Right ventricle myocardium superior (tissue), 1 donor: ENCODE data around the gene ITGBL1. TPM values are rescaled to one million over a fixed set of nuclear protein-coding genes. Genes with fewer than 3 reads are reported as not detected.
A peak's percentile ranks its signal among the peaks of the same experiment; 100 is the strongest.

Experiments used
- ATAC-seq: fragments of 200-7000 bp; cut with Tn5 transposase; one replicate; pipeline ENCODE4 v1.9.1; 2020; ENCODE audit warnings: mild to moderate bottlenecking; ENCODE audit not compliant: poor library complexity
- DNase-seq: peaks from one replicate; pipeline ENCODE4 v3.0.0-alpha.2; 2020
- intact Hi-C: fragments of 100-400 bp; cut with DNase I; formaldehyde crosslinking; loops from one replicate; pipeline ENCODE4 v1.11.2; 2022
- total RNA-seq: library from RNA; stranded (reverse); fragmentation: NEBNext Ultra II Directional; extraction: Animal tissue kit (Norgen Biotek cat#: 25700); gene quantifications from one replicate; pipeline ENCODE4 v1.2.1, GENCODE V29; 2021
- donor health status: DM: no; HTN: yes; CAD: no; lungs with severe emphysema.

ITGBL1 gene
- total RNA-seq, 1 donor from 2014 or later: 6.8 TPM

- DNase-seq: no peak
- intact Hi-C loops: no loop called here
- ATAC-seq: no peak
Measured at GRCh38 chr13:101706651-101707050, 254.2 kb downstream of the ITGBL1 start.

- no peak for ATAC-seq
- intact Hi-C loops: no loop called here
- no peak for DNase-seq
Measured at GRCh38 chr13:101707659-101708058, 255.2 kb downstream of the ITGBL1 start.

- intact Hi-C loops: no loop called here
- no peak for DNase-seq
- ATAC-seq: no peak
Measured at GRCh38 chr13:101708115-101708514, 255.6 kb downstream of the ITGBL1 start.

- intact Hi-C loops: no loop called here
- no peak for ATAC-seq
Measured at GRCh38 chr13:101709952-101710351, 257.5 kb downstream of the ITGBL1 start.

GRCh38 chr13:101711307-101712025 is 259.0 kb downstream of the ITGBL1 start:
- ATAC-seq (peak; percentile 83), DNase-seq (peak; percentile 44)
- intact Hi-C loops: no loop called here

More at GRCh38 chr13:101709952-101710351, 257.5 kb downstream of the ITGBL1 start:
- DNase-seq: no peak

- peak; percentile 63 for ATAC-seq
- no peak for DNase-seq
Measured at GRCh38 chr13:101712026-101712348, 259.5 kb downstream of the ITGBL1 start.

GRCh38 chr13:101714195-101714594 is 261.7 kb downstream of the ITGBL1 start:
- DNase-seq (no peak), ATAC-seq (no peak)
- intact Hi-C loops: no loop called here

More at GRCh38 chr13:101712026-101712348, 259.5 kb downstream of the ITGBL1 start:
- intact Hi-C loops: no loop called here

- DNase-seq (no peak), ATAC-seq (no peak)
- intact Hi-C loops: no loop called here
Measured at GRCh38 chr13:101717353-101717752, 264.9 kb downstream of the ITGBL1 start.

- DNase-seq (no peak), ATAC-seq (no peak)
- intact Hi-C loops: no loop called here
Measured at GRCh38 chr13:101718496-101718895, 266.0 kb downstream of the ITGBL1 start.

- DNase-seq: no peak
- ATAC-seq: no peak
- intact Hi-C loops: no loop called here
Measured at GRCh38 chr13:101726681-101727080, 274.2 kb downstream of the ITGBL1 start.

- ATAC-seq: no peak
- DNase-seq: no peak
- intact Hi-C loops: no loop called here
Measured at GRCh38 chr13:101727118-101727517, 274.6 kb downstream of the ITGBL1 start.

- DNase-seq (no peak), ATAC-seq (no peak)
- intact Hi-C loops: no loop called here
Measured at GRCh38 chr13:101728021-101728420, 275.5 kb downstream of the ITGBL1 start.

- intact Hi-C loops: no loop called here
- DNase-seq (no peak), ATAC-seq (no peak)
Measured at GRCh38 chr13:101728615-101729014, 276.1 kb downstream of the ITGBL1 start.

- DNase-seq (no peak), ATAC-seq (no peak)
- intact Hi-C loops: no loop called here
Measured at GRCh38 chr13:101730420-101731000, 278.0 kb downstream of the ITGBL1 start.

- no peak for ATAC-seq
- intact Hi-C loops: no loop called here
- DNase-seq: no peak
Measured at GRCh38 chr13:101736566-101736965, 284.1 kb downstream of the ITGBL1 start.

- intact Hi-C loops: no loop called here
- DNase-seq (no peak), ATAC-seq (no peak)
Measured at GRCh38 chr13:101738336-101738735, 285.9 kb downstream of the ITGBL1 start.

GRCh38 chr13:101739382-101740178 is 287.1 kb downstream of the ITGBL1 start:
- intact Hi-C loops: no loop called here
- no peak for DNase-seq
- no peak for ATAC-seq

GRCh38 chr13:101746513-101746912 is 294.0 kb downstream of the ITGBL1 start:
- ATAC-seq (no peak), DNase-seq (no peak)
- intact Hi-C loops: no loop called here

GRCh38 chr13:101747039-101747438 is 294.6 kb downstream of the ITGBL1 start:
- intact Hi-C loops: no loop called here
- no peak for DNase-seq
- ATAC-seq: no peak

- ATAC-seq (no peak), DNase-seq (no peak)
- intact Hi-C loops: no loop called here
Measured at GRCh38 chr13:101749584-101749983, 297.1 kb downstream of the ITGBL1 start.
